ENCODE data around the gene CFAP97. TPM values are rescaled to one million over a fixed set of nuclear protein-coding genes. Genes with fewer than 3 reads are reported as not detected.
A peak's percentile ranks its signal among the peaks of the same experiment; 100 is the strongest.

Gene CFAP97
- total and polyA plus RNA-seq, 7 donors = 3.0 to 20.3 (median 10.1) TPM

DNA sequence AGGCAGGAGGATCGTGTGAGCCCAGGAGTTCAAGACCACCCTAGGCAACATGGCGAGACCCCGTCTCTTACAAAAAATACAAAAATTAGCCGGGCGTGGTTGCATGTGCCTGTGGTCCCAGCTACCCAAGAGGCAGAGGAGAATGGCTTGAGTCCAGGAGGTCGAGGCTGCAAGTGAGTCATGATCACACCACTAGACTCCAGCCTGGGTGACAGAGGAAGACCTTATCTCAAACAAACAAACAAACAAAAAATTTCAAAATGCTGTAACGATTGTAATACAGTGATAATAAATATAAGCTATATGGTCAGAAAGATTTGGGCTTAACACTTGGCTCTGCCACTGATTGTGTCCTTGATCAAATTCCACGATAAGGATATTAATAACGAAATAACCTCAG, 36.6 kb downstream of the CFAP97 start:
- WGBS, 3 donors = 86 to 95% (median 90%) methylated on average over 9 of the region's 9 CpGs
- intact Hi-C loops (cut with DNase I) = no loop called here

DNA sequence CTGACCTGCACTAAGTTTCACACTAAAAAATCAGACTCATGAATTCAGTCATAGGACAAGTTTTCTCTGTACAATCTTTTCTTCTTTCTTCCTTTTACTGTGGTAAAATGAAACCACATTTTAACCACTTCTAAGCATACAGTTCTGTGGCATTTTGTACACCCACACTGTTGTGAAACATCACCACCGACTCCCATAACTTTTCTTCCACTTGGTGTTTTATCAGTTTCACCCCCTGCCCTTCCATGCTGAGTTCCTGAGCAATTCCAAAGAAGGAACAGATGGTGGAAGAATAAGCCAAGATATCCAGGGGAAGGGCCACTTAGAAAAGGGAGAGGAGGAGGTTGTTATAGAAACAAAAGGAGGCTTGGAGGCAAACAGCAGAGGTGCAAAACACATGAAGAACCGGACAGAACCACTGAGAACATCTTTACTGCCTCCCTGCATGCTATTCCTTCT, 38.2 kb downstream of the CFAP97 start:
- H3K36me3 ChIP-seq (ENCODE audit: insufficient read depth in 1 of 2, low read depth in 1 of 2) = peaks cover 3 to 52% of the 10 kb centered on the region in 2 donors
- 53 to 62% (median 54%) methylated on average over 2 of the region's 2 CpGs for WGBS, 3 donors
- no peaks in the 10 kb centered on the region for H3K27me3 ChIP-seq (ENCODE audit: insufficient read depth in 3 of 3, low read length in 2 of 3)
- ATAC-seq (no peak), DNase-seq (no peak)
- no peaks in the 10 kb centered on the region for H3K9me3 ChIP-seq
- no peaks in the 10 kb centered on the region for H3K4me1 ChIP-seq
- TF ChIP-seq CTCF (IDR thresholded peaks at IDR 0.05) = no peak
- H3K4me3 ChIP-seq = no peak overlapping the region
- intact Hi-C loops (cut with DNase I) = no loop called here
- H3K27ac ChIP-seq = no peak overlapping the region

More for the DNA sequence above, 36.6 kb downstream of the CFAP97 start:
- TF ChIP-seq CTCF (IDR thresholded peaks at IDR 0.05) = no peak
- Histone ChIP-seq H3K27me3 (ENCODE audit: insufficient read depth in 3 of 3, low read length in 2 of 3) (no peaks in the 10 kb centered on the region), H3K9me3 (no peaks in the 10 kb centered on the region), H3K27ac (no peak overlapping the region), H3K4me1 (no peaks in the 10 kb centered on the region), H3K4me3 (no peak overlapping the region), H3K36me3 (ENCODE audit: insufficient read depth in 1 of 2, low read depth in 1 of 2) (peaks cover 3 to 39% of the 10 kb centered on the region in 2 donors)
- no peak for DNase-seq
- ATAC-seq = no peak

DNA sequence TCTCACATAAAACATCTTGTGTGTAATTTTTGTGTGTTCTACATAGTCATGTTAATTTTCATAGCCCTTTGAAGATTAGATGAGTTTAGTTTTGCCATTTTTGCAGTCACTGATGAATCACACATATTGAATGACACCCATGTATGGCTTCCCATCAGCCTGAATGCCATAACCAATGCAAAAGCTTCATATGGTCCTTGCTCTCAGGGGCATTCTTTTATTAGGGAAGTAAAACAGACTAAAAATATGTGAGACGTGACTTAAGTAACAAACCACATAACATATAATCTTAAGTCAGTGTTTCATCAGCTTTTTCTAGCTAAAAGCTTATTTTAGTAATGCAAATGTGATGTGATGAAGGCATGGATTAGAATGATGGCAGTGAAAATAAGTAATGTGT, 52.5 kb downstream of the CFAP97 start:
- Histone ChIP-seq H3K27ac (no peak overlapping the region), H3K36me3 (ENCODE audit: insufficient read depth in 1 of 2, low read depth in 1 of 2) (peaks cover 0 to 37% of the 10 kb centered on the region in 2 donors), H3K27me3 (ENCODE audit: insufficient read depth in 3 of 3, low read length in 2 of 3) (no peaks in the 10 kb centered on the region), H3K4me3 (no peak overlapping the region), H3K4me1 (peaks cover 9% of the 10 kb centered on the region), H3K9me3 (no peaks in the 10 kb centered on the region)
- TF ChIP-seq CTCF (IDR thresholded peaks at IDR 0.05) = no peak
- ATAC-seq (no peak), DNase-seq (no peak)
- intact Hi-C loops (cut with DNase I) = no loop called here
- 86 to 91% (median 90%) methylated on average over 1 of the region's 1 CpG for WGBS, 3 donors

DNA sequence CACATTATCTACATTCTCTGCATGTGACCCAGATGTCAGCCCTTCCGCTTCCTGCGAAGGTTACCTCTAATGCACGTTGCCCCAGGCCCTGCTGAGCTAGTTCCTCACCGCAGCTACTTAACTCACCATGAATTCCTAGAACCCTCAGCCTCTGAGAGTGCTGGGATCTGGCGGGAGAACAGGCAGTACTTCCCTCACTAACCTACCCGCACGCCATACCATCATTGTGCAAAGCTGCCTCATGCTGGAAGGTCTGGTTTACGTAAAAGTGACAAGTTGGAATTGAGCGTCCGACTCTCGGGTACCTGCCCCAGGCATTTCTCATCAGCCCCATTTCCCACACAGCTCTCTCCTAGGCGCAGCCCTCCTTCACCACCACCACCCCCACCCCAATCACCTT, 54.4 kb downstream of the CFAP97 start:
- Histone ChIP-seq H3K27ac (peak overlapping the region; percentile 53), H3K27me3 (ENCODE audit: insufficient read depth in 3 of 3, low read length in 2 of 3) (no peaks in the 10 kb centered on the region), H3K4me3 (no peak overlapping the region), H3K36me3 (ENCODE audit: insufficient read depth in 1 of 2, low read depth in 1 of 2) (peaks cover 0 to 52% of the 10 kb centered on the region in 2 donors), H3K4me1 (peaks cover 25% of the 10 kb centered on the region), H3K9me3 (no peaks in the 10 kb centered on the region)
- intact Hi-C loops (cut with DNase I) = loop anchor here (5.0 to 10.0 kb wide), 2 partner anchors 33 to 345 kb away; no protein-coding TSS in a partner anchor
- ATAC-seq = peak in 3 of 4 donors; percentile 11 to 51 (median 23)
- no peak for TF ChIP-seq CTCF (IDR thresholded peaks at IDR 0.05)
- DNase-seq = no peak
- 63 to 78% (median 67%) methylated on average over 12 of the region's 12 CpGs for WGBS, 3 donors

DNA sequence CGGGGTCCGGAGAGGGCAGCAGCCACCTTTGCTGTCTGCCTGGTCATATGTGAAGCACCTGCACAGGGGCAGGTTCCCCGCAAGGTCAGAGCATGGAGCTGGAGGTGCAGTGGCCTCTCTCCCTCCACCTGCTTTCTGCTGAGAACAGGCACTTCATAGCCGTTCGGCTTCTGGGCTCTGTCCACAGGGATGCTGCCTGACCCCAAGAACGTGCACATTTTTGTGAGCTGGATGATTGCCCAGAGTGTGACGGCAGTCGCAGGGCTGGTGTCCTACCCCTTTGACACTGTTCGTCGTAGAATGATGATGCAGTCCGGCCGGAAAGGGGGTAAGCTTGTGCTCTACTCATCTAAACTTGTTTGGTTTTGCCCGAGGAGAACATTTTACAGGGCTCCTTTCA, 58.2 kb downstream of the CFAP97 start:
- no peaks in the 10 kb centered on the region for H3K9me3 ChIP-seq
- H3K27ac ChIP-seq = peak overlapping the region; percentile 91
- intact Hi-C loops (cut with DNase I) = loop anchor here (5.0 to 10.0 kb wide), 2 partner anchors 37 to 341 kb away; no protein-coding TSS in a partner anchor
- WGBS, 3 donors = 25 to 47% (median 36%) methylated on average over 13 of the region's 13 CpGs
- peak overlapping the region; percentile 72 for H3K4me3 ChIP-seq
- ATAC-seq (peak in 2 of 4 donors; percentile 2 to 12), DNase-seq (peak; percentile 50 to 72)
- TF ChIP-seq CTCF (IDR thresholded peaks at IDR 0.05) = no peak
- no peaks in the 10 kb centered on the region for H3K27me3 ChIP-seq (ENCODE audit: insufficient read depth in 3 of 3, low read length in 2 of 3)
- H3K4me1 ChIP-seq = peaks cover 42% of the 10 kb centered on the region
- peaks cover 0 to 43% of the 10 kb centered on the region in 2 donors for H3K36me3 ChIP-seq (ENCODE audit: insufficient read depth in 1 of 2, low read depth in 1 of 2)

Data from psoas muscle (tissue), 8 donors.